ENCODE data around the gene VCAN.

VCAN gene

DNA sequence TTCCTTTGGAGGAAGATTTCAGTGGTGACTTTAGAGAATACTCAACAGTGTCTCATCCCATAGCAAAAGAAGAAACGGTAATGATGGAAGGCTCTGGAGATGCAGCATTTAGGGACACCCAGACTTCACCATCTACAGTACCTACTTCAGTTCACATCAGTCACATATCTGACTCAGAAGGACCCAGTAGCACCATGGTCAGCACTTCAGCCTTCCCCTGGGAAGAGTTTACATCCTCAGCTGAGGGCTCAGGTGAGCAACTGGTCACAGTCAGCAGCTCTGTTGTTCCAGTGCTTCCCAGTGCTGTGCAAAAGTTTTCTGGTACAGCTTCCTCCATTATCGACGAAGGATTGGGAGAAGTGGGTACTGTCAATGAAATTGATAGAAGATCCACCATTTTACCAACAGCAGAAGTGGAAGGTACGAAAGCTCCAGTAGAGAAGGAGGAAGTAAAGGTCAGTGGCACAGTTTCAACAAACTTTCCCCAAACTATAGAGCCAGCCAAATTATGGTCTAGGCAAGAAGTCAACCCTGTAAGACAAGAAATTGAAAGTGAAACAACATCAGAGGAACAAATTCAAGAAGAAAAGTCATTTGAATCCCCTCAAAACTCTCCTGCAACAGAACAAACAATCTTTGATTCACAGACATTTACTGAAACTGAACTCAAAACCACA is 67.4 kb downstream of the VCAN start:
- no peak for DNase-seq (ENCODE audit: extremely low read depth, low read depth)
- H3K4me3 ChIP-seq (replicated peaks; ENCODE audit: low read depth, low read length): no peak overlapping the region
- TF ChIP-seq, protein P1, sequence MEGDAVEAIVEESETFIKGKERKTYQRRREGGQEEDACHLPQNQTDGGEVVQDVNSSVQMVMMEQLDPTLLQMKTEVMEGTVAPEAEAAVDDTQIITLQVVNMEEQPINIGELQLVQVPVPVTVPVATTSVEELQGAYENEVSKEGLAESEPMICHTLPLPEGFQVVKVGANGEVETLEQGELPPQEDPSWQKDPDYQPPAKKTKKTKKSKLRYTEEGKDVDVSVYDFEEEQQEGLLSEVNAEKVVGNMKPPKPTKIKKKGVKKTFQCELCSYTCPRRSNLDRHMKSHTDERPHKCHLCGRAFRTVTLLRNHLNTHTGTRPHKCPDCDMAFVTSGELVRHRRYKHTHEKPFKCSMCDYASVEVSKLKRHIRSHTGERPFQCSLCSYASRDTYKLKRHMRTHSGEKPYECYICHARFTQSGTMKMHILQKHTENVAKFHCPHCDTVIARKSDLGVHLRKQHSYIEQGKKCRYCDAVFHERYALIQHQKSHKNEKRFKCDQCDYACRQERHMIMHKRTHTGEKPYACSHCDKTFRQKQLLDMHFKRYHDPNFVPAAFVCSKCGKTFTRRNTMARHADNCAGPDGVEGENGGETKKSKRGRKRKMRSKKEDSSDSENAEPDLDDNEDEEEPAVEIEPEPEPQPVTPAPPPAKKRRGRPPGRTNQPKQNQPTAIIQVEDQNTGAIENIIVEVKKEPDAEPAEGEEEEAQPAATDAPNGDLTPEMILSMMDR (IDR thresholded peaks at IDR 0.05; ENCODE audit: low read depth, low read length, missing control alignments): no peak

DNA sequence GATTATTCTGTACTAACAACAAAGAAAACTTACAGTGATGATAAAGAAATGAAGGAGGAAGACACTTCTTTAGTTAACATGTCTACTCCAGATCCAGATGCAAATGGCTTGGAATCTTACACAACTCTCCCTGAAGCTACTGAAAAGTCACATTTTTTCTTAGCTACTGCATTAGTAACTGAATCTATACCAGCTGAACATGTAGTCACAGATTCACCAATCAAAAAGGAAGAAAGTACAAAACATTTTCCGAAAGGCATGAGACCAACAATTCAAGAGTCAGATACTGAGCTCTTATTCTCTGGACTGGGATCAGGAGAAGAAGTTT is 67.9 kb downstream of the VCAN start:
- TF ChIP-seq, protein P1 (IDR thresholded peaks at IDR 0.05; ENCODE audit: low read depth, low read length, missing control alignments): no peak
- H3K4me3 ChIP-seq (replicated peaks; ENCODE audit: low read depth, low read length): no peak overlapping the region
- no peak for DNase-seq (ENCODE audit: extremely low read depth, low read depth)

DNA sequence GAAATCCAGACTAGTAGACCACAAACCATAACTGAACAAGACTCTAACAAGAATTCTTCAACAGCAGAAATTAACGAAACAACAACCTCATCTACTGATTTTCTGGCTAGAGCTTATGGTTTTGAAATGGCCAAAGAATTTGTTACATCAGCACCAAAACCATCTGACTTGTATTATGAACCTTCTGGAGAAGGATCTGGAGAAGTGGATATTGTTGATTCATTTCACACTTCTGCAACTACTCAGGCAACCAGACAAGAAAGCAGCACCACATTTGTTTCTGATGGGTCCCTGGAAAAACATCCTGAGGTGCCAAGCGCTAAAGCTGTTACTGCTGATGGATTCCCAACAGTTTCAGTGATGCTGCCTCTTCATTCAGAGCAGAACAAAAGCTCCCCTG is 68.6 kb downstream of the VCAN start:
- TF ChIP-seq, protein P1 (IDR thresholded peaks at IDR 0.05; ENCODE audit: low read depth, low read length, missing control alignments): no peak
- no peak overlapping the region for H3K4me3 ChIP-seq (replicated peaks; ENCODE audit: low read depth, low read length)
- DNase-seq (ENCODE audit: extremely low read depth, low read depth): no peak

DNA sequence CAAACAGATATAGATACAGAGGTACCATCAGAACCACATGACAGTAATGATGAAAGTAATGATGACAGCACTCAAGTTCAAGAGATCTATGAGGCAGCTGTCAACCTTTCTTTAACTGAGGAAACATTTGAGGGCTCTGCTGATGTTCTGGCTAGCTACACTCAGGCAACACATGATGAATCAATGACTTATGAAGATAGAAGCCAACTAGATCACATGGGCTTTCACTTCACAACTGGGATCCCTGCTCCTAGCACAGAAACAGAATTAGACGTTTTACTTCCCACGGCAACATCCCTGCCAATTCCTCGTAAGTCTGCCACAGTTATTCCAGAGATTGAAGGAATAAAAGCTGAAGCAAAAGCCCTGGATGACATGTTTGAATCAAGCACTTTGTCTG is 69.2 kb downstream of the VCAN start:
- no peak for DNase-seq (ENCODE audit: extremely low read depth, low read depth)
- no peak overlapping the region for H3K4me3 ChIP-seq (replicated peaks; ENCODE audit: low read depth, low read length)
- TF ChIP-seq, protein P1 (IDR thresholded peaks at IDR 0.05; ENCODE audit: low read depth, low read length, missing control alignments): no peak

DNA sequence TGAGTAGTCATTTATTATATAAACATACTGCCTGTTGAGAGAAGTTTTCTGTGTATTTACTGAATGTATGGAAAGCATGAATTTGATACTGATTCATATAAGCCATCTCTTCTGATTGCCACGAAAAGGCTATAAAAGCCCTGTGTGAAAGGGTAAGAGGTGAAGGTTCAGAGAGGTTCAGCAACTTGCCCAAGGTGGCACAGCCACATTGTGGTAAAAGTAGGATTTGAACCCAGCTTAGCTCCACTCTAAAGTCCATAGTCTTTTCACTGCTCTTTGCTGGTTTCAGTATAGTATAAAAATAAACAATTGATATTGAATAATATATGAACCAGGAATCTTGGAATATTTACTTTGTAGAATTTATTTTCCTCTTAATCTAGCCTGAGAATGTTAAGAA is 71.3 kb downstream of the VCAN start:
- TF ChIP-seq, protein P1 (IDR thresholded peaks at IDR 0.05; ENCODE audit: low read depth, low read length, missing control alignments): no peak
- DNase-seq (ENCODE audit: extremely low read depth, low read depth): no peak
- H3K4me3 ChIP-seq (replicated peaks; ENCODE audit: low read depth, low read length): no peak overlapping the region

DNA sequence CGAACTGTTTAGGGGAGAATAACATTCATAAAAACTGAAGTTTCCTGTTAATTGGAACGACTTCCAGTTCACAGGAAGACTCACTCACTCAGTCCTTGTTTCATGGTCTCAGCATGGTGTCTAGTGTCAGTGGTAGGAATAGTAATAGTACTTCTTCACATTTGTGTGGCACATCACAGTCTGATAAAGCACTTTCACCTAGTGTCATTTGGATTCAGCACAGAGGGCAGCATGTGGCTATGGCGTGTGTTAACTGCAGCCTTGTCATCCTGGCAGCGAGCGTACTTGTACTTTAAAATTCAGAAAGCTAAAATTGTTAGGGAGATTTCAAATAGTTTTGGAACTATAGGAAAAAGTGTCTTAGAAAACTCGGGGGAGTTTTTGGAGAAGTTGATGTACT is 72.4 kb downstream of the VCAN start:
- no peak overlapping the region for H3K4me3 ChIP-seq (replicated peaks; ENCODE audit: low read depth, low read length)
- TF ChIP-seq, protein P1 (IDR thresholded peaks at IDR 0.05; ENCODE audit: low read depth, low read length, missing control alignments): no peak
- no peak for DNase-seq (ENCODE audit: extremely low read depth, low read depth)

DNA sequence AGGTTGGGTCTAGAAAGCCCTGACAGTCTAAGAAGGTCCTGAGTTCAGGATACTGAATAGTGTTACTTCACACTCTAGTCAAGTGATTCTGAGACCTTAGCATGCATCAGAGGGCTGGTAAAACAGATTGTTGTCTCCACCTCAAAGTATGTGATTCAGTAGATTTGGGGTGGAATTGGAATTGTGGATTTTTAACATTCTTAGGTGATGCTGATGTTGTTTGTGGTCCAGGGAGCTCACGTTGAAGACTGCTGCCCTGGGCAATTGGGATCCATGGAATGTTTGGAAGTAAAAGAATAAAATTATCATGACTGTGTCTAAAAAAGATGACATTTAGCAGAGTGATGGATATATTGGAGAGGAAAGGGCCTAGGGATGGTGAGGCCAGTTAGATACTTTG is 75.6 kb downstream of the VCAN start:
- DNase-seq (ENCODE audit: extremely low read depth, low read depth): no peak
- TF ChIP-seq, protein P1 (IDR thresholded peaks at IDR 0.05; ENCODE audit: low read depth, low read length, missing control alignments): no peak

More for the DNA sequence above, 75.6 kb downstream of the VCAN start:
- no peak overlapping the region for H3K4me3 ChIP-seq (replicated peaks; ENCODE audit: low read depth, low read length)
